Glutamatergic neuron (in vitro differentiated cells): ENCODE data around the gene CUTC. TPM values are rescaled to one million over a fixed set of nuclear protein-coding genes. Genes with fewer than 3 reads are reported as not detected.

Experiments
- DNase-seq: peaks from one replicate; pipeline ENCODE4 v3.0.0; 2022
- H3K27ac Mint-ChIP-seq: one replicate; pipeline ENCODE4 v1.8.0; 2020; ENCODE audit warnings: mild to moderate bottlenecking, mixed read lengths, inconsistent platforms; ENCODE audit not compliant: unreplicated experiment
- H3K27me3 Mint-ChIP-seq: one replicate; pipeline ENCODE4 v1.8.0; 2020; ENCODE audit warnings: mild to moderate bottlenecking, moderate library complexity, mixed read lengths, inconsistent platforms; ENCODE audit not compliant: unreplicated experiment
- H3K36me3 Mint-ChIP-seq: one replicate; pipeline ENCODE4 v1.8.0; 2020; ENCODE audit warnings: mild to moderate bottlenecking, mixed read lengths, inconsistent platforms; ENCODE audit not compliant: unreplicated experiment
- H3K4me1 Mint-ChIP-seq: one replicate; pipeline ENCODE4 v1.8.0; 2020; ENCODE audit warnings: mild to moderate bottlenecking, low read depth, mixed read lengths, inconsistent platforms; ENCODE audit not compliant: unreplicated experiment
- H3K4me3 Mint-ChIP-seq: one replicate; pipeline ENCODE4 v1.8.0; 2020; ENCODE audit warnings: mild to moderate bottlenecking, mixed read lengths, inconsistent platforms; ENCODE audit not compliant: unreplicated experiment
- H3K9me3 Mint-ChIP-seq: one replicate; pipeline ENCODE4 v1.8.0; 2020; ENCODE audit warnings: mild to moderate bottlenecking, moderate library complexity, mixed read lengths, inconsistent platforms; ENCODE audit not compliant: unreplicated experiment
- total RNA-seq: library from RNA; stranded (reverse); fragmentation: NEBNext Ultra II Directional; extraction: Animal tissue kit (Norgen Biotek cat#: 25700); gene quantifications from one replicate; pipeline ENCODE4 v1.2.1, GENCODE V29; 2021; ENCODE audit not compliant: unreplicated experiment
- TF ChIP-seq, protein P1 (sequence below): fragments of 200-600 bp; sonication (generic); IDR thresholded peaks from one replicate; pipeline ENCODE4 v1.5.0; 2021; ENCODE audit not compliant: partially characterized antibody, unreplicated experiment

CUTC gene
- total RNA-seq, 1 donor from 2014 or later = 10.5 TPM

DNA sequence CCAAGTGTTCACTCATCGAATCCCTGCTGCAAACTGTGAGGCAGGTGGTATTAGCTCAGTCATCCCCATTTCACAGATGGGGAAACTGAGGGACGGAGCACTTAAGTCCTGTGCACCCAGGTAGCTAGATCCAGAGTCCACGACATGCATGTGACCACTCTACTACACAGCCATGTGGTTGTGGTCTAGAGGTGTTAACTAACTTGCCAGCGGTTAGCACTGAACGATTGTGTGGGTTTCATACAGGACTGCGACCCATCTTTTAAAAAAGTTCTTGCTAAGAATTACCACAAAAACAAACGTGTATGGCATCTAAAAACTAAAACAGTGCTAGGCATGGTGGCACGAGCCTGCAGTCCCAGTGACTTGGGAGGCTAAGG is 34.3 kb downstream of the CUTC start:
- H3K27me3 Mint-ChIP-seq = no peaks in the 10 kb centered on the region
- no peak for DNase-seq
- no peaks in the 10 kb centered on the region for H3K4me1 Mint-ChIP-seq
- no peaks in the 10 kb centered on the region for H3K9me3 Mint-ChIP-seq
- H3K36me3 Mint-ChIP-seq = no peaks in the 10 kb centered on the region
- H3K27ac Mint-ChIP-seq = no peak overlapping the region
- TF ChIP-seq, protein P1, sequence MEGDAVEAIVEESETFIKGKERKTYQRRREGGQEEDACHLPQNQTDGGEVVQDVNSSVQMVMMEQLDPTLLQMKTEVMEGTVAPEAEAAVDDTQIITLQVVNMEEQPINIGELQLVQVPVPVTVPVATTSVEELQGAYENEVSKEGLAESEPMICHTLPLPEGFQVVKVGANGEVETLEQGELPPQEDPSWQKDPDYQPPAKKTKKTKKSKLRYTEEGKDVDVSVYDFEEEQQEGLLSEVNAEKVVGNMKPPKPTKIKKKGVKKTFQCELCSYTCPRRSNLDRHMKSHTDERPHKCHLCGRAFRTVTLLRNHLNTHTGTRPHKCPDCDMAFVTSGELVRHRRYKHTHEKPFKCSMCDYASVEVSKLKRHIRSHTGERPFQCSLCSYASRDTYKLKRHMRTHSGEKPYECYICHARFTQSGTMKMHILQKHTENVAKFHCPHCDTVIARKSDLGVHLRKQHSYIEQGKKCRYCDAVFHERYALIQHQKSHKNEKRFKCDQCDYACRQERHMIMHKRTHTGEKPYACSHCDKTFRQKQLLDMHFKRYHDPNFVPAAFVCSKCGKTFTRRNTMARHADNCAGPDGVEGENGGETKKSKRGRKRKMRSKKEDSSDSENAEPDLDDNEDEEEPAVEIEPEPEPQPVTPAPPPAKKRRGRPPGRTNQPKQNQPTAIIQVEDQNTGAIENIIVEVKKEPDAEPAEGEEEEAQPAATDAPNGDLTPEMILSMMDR = no peak
- H3K4me3 Mint-ChIP-seq = no peak overlapping the region

DNA sequence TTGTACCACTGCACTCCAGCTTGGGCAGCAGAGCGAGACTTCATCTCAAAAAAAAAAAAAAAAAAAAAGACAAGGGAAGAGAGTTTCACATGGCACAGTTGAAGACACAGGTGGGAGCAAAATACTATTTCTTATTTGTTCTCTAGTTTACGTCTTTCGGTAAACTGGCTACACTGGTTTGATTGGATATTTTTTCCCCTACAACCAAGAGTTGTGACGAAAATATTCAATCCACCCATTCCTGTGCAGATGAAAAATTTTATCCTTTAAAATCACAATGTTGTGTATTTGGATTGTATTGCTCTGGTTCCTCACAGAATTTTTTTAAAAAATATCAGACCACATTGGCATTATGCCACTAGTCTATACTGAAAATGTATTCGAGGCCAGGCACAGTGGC is 35.9 kb downstream of the CUTC start:
- no peaks in the 10 kb centered on the region for H3K9me3 Mint-ChIP-seq
- H3K27me3 Mint-ChIP-seq = no peaks in the 10 kb centered on the region
- DNase-seq = no peak
- TF ChIP-seq, protein P1 = no peak
- no peaks in the 10 kb centered on the region for H3K36me3 Mint-ChIP-seq
- H3K27ac Mint-ChIP-seq = no peak overlapping the region
- no peak overlapping the region for H3K4me3 Mint-ChIP-seq
- no peaks in the 10 kb centered on the region for H3K4me1 Mint-ChIP-seq

DNA sequence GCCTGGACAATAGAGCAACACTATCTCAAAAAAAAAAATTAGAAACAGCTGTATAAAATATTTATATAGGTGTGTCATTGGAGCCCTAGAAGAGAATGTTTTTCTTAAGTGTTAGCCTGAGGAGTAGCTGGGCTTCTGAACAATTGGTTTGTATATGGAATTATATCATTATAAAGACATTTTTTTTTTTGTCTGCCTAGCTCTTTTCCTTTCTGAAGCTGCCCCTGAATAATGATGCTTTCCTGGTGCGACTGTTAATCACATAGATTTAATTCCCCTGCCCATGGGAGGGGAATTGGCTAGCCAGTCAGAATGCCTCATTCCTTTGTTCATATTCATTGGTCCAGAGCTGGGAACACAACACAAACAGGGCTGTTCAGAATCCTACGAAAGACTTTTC is 36.5 kb downstream of the CUTC start:
- TF ChIP-seq, protein P1 = no peak
- Mint-ChIP-seq H3K36me3 (no peaks in the 10 kb centered on the region), H3K4me1 (no peaks in the 10 kb centered on the region), H3K9me3 (no peaks in the 10 kb centered on the region), H3K4me3 (no peak overlapping the region), H3K27ac (no peak overlapping the region), H3K27me3 (no peaks in the 10 kb centered on the region)
- DNase-seq = no peak

DNA sequence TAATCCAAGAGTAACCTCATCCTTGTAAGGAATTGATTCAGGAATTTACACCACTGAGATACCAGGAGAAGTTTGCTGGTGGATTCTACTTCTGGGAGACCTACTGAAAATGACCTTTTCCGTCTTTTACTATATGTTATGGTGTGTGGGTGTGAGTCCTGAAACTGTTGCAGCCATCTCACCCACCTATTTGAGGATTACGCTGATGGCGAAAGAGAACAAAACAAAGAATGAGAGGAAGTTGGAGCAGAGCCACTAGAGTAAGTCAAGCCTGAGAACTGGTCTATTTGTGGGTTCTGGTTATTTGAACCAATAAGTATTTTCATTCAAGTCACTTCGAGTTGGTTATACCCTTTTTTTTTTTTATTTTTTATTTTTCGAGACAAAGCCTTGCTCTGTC is 37.7 kb downstream of the CUTC start:
- no peaks in the 10 kb centered on the region for H3K4me1 Mint-ChIP-seq
- H3K27me3 Mint-ChIP-seq = no peaks in the 10 kb centered on the region
- H3K4me3 Mint-ChIP-seq = no peak overlapping the region
- TF ChIP-seq, protein P1 = no peak
- no peak overlapping the region for H3K27ac Mint-ChIP-seq
- no peaks in the 10 kb centered on the region for H3K36me3 Mint-ChIP-seq
- no peak for DNase-seq
- H3K9me3 Mint-ChIP-seq = no peaks in the 10 kb centered on the region

DNA sequence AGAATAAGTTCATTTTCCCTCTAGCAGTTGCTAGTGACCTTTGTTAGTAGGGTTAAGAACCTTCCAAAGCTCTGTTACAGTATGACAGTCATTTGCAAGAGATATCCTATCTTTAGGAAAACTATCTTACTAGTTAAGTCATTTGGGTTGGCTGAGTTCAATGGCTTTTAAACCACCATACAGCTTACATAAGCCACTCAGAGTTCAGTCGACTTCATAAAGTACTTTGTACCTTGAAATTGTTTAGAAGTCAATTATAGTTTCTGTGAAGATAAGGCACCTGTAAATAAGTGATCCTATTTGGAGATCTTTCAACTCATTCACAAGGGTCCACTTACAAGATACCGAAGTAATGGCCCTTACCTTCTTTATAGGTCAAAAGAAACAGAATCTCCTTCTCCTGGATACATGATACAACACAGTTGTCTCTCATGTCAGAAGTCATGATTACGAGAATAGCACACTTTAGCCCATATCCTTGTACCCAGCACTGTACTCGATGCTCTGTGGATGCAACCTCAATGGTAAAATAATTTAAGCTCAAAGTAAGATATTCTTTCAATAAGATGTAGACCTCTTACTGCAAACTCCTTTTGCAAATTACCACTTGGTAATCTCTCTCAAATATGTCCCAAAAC is 38.5 kb downstream of the CUTC start:
- no peak overlapping the region for H3K4me3 Mint-ChIP-seq
- no peaks in the 10 kb centered on the region for H3K9me3 Mint-ChIP-seq
- H3K27ac Mint-ChIP-seq = no peak overlapping the region
- no peaks in the 10 kb centered on the region for H3K36me3 Mint-ChIP-seq
- no peak for DNase-seq
- TF ChIP-seq, protein P1 = no peak
- no peaks in the 10 kb centered on the region for H3K27me3 Mint-ChIP-seq
- no peaks in the 10 kb centered on the region for H3K4me1 Mint-ChIP-seq
